Uterus (tissue), 2 donors: Measurements from ENCODE around the gene LRWD1.

ENCODE experiments used
- CTCF ChIP-seq, 4 experiments: fragments of 200-600 bp in 2 of 4; fragments of 450-650 bp in 2 of 4; sonication (generic) in 2 of 4; IDR thresholded peaks; one replicate each; pipeline ENCODE4 v1.5.1; 2016 to 2019; ENCODE audit warnings: antibody characterized with exemption in 4 of 4, mild to moderate bottlenecking in 2 of 4, moderate library complexity in 1 of 4
- POLR2A ChIP-seq, 2 donors: fragments of 450-650 bp; IDR thresholded peaks; one replicate each; pipeline ENCODE4 v1.6.1; 2016; ENCODE audit warnings: antibody characterized with exemption in 2 of 2, mild to moderate bottlenecking in 1 of 2, moderate library complexity in 1 of 2

GRCh38 chr7:102463841-102464576 is 775 bp upstream of the LRWD1 start:
- TF ChIP-seq CTCF (IDR thresholded peaks at IDR 0.05) (no peak), POLR2A (IDR thresholded peaks at IDR 0.05) (no peak)
